Breast epithelium (tissue), 4 donors: ENCODE measurements around the gene TADA2A. TPM values are rescaled to one million over a fixed set of nuclear protein-coding genes. Genes with fewer than 3 reads are reported as not detected.

ENCODE experiments used
- DNase-seq, 2 donors: peaks; one replicate each; pipeline ENCODE4 v3.0.0-alpha.2; 2019; ENCODE audit warnings: low spot score in 2 of 2
- H3K27ac ChIP-seq, 2 donors: fragments of 200-600 bp; sonication (generic) in 1 of 2; one replicate each; pipeline ENCODE4 v1.5.1; 2016 to 2019; ENCODE audit warnings: mild to moderate bottlenecking in 1 of 2
- H3K27me3 ChIP-seq, 2 donors: fragments of 200-600 bp; sonication (generic) in 1 of 2; one replicate each; pipeline versions ENCODE4 v1.5.1 to v1.6.0; 2017 to 2019; ENCODE audit warnings: control low read depth in 1 of 2, mild to moderate bottlenecking in 1 of 2
- H3K36me3 ChIP-seq: fragments of 200-600 bp; one replicate; pipeline ENCODE4 v1.5.1; 2019
- H3K4me1 ChIP-seq, 2 donors: fragments of 200-600 bp; sonication (generic); one replicate each; pipeline ENCODE4 v1.5.1; 2016 to 2019; ENCODE audit warnings: control low read depth in 1 of 2
- H3K4me3 ChIP-seq, 3 donors: fragments of 200-600 bp; sonication (generic); 1 replicate in 2 of 3; 2 replicates in 1 of 3; pipeline ENCODE4 v1.5.1; 2016 to 2019; ENCODE audit warnings: mild to moderate bottlenecking in 3 of 3, moderate library complexity in 2 of 3
- H3K9me3 ChIP-seq, 2 donors: fragments of 200-600 bp; sonication (generic) in 1 of 2; one replicate each; pipeline ENCODE4 v1.5.1; 2016 to 2019; ENCODE audit warnings: control low read depth in 1 of 2
- POLR2A ChIP-seq: fragments of 450-650 bp; IDR thresholded peaks from one replicate; pipeline ENCODE4 v1.6.1; 2016; ENCODE audit warnings: antibody characterized with exemption, mild to moderate bottlenecking, moderate library complexity
- POLR2AphosphoS5 ChIP-seq, 3 donors: sonication (generic); formaldehyde crosslinking; IDR thresholded peaks; one replicate each; pipeline ENCODE4 v1.6.1; 2017; ENCODE audit warnings: antibody characterized with exemption in 3 of 3
- intact Hi-C: fragments of 100-400 bp; cut with DNase I; formaldehyde crosslinking; loops from one replicate; pipeline ENCODE4 v1.15.1; 2023; ENCODE audit warnings: low total_unique reads
- total RNA-seq, 3 donors: library from RNA; depleted of rRNA; stranded (reverse); fragments of >200 nt; gene quantifications; one replicate each; pipeline ENCODE4 v1.1.0, GENCODE V29; 2016
- TF ChIP-seq, protein P1 (sequence below), 3 donors: fragments of 450-650 bp; IDR thresholded peaks; one replicate each; pipeline ENCODE4 v1.5.1; 2016 to 2017; ENCODE audit warnings: antibody characterized with exemption in 3 of 3, mild to moderate bottlenecking in 3 of 3, moderate library complexity in 3 of 3

TADA2A gene
- total RNA-seq, 3 donors from 2014 or later, result 14.7 to 36.1 (median 26.3) TPM

DNA sequence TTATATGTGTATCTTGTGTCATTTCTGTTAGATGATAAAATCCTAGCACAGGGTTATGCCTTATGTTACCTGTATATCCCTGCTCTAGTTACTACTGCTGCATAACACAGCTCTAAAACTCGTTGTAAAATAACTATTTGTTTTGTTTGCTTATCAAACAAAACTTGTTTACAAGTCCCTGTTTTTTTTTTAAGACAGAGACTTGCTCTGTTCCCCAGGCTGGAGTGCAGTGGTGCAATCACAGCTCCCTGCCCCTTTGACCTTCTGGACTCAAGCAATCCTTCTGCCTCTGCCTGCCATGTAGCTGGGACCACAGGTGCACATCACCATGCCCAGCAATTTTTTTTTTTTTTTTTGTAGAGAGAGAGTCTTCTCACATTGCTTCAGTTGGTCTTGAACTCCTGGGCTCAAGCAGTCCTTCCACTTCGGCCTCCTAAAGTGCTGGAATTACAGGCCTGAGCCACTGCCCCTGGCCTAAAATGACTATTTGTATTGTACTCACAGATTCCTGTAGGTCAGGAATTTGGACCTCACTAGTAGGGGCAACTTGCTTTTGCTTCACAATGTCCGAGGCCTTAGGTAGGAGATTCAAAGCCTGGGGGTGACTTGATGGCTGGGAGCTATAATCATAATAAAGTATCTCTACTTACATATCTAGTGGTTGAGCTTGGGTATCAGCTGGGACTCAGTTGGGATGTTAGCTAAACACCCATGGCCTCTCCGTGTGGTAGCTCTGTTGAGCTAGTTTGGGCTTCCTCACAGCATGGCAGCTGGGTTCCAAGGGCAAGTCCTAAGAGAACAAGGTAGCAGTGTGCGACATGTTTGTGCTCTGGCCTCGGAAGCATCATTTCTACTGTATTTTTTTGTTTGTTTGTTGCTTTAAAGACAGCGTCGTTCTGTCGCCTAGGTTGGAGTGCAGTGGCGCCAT is 95.6 kb downstream of the TADA2A start:
- no peak for TF ChIP-seq POLR2A
- TF ChIP-seq POLR2AphosphoS5 (IDR thresholded peaks at IDR 0.05), result no peak
- TF ChIP-seq, protein P1, sequence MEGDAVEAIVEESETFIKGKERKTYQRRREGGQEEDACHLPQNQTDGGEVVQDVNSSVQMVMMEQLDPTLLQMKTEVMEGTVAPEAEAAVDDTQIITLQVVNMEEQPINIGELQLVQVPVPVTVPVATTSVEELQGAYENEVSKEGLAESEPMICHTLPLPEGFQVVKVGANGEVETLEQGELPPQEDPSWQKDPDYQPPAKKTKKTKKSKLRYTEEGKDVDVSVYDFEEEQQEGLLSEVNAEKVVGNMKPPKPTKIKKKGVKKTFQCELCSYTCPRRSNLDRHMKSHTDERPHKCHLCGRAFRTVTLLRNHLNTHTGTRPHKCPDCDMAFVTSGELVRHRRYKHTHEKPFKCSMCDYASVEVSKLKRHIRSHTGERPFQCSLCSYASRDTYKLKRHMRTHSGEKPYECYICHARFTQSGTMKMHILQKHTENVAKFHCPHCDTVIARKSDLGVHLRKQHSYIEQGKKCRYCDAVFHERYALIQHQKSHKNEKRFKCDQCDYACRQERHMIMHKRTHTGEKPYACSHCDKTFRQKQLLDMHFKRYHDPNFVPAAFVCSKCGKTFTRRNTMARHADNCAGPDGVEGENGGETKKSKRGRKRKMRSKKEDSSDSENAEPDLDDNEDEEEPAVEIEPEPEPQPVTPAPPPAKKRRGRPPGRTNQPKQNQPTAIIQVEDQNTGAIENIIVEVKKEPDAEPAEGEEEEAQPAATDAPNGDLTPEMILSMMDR (IDR thresholded peaks at IDR 0.05), result no peak
- Histone ChIP-seq H3K27ac (no peak overlapping the region), H3K27me3 (no peaks in the 10 kb centered on the region), H3K9me3 (no peaks in the 10 kb centered on the region), H3K36me3 (no peaks in the 10 kb centered on the region), H3K4me1 (peaks cover 0 to 3% of the 10 kb centered on the region in 2 donors), H3K4me3 (no peak overlapping the region)
- intact Hi-C loops, result no loop called here
- no peak for DNase-seq

DNA sequence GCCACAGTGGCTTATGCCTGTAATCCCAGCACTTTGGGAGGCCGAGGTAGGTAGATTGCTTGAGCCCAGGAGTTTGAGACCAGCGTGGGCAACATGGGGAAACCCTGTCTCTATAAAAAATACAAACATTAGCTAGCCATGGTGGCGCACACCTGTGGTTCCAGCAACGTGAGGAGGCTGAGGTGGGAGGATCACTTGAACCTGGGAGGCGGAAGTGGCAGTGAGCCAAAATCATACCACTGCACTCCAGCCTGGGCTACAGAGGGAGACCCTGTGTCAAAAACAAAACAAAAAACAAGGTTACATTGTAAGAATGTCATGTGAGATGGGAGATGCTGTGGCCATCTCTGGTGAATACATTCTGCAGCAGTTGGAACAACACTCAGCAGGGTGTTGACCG is 96.5 kb downstream of the TADA2A start:
- Histone ChIP-seq H3K9me3 (no peaks in the 10 kb centered on the region), H3K27ac (no peak overlapping the region), H3K36me3 (no peaks in the 10 kb centered on the region), H3K4me3 (no peak overlapping the region), H3K27me3 (no peaks in the 10 kb centered on the region), H3K4me1 (peaks cover 0 to 4% of the 10 kb centered on the region in 2 donors)
- no peak for TF ChIP-seq POLR2AphosphoS5 (IDR thresholded peaks at IDR 0.05)
- TF ChIP-seq POLR2A, result no peak
- TF ChIP-seq, protein P1 (IDR thresholded peaks at IDR 0.05), result no peak
- DNase-seq, result no peak
- intact Hi-C loops, result no loop called here

DNA sequence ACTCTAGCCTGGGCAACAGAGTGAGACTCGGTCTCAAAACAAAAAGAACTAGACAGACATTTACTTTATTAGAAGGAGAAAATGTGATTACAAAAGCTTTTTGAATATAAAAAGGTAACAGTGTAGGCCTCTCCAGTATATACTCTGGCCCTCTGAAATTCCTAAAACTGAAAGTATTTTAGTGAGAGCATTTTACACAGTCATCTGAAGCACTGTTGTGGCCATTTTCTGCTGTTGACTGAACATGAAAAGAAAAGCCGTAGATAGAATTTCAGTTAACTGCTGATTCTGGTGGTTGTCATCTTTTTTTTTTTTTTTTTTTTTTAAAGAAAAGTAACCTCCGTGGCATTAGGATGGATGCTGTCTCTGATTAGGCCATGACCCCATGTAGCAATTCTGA is 98.6 kb downstream of the TADA2A start:
- no peak for DNase-seq
- Histone ChIP-seq H3K27ac (no peak overlapping the region), H3K9me3 (no peaks in the 10 kb centered on the region), H3K27me3 (no peaks in the 10 kb centered on the region), H3K4me1 (peaks cover 0 to 4% of the 10 kb centered on the region in 2 donors), H3K4me3 (no peak overlapping the region), H3K36me3 (no peaks in the 10 kb centered on the region)
- intact Hi-C loops, result no loop called here
- TF ChIP-seq POLR2AphosphoS5 (IDR thresholded peaks at IDR 0.05), result no peak
- TF ChIP-seq, protein P1 (IDR thresholded peaks at IDR 0.05), result no peak
- TF ChIP-seq POLR2A, result no peak

DNA sequence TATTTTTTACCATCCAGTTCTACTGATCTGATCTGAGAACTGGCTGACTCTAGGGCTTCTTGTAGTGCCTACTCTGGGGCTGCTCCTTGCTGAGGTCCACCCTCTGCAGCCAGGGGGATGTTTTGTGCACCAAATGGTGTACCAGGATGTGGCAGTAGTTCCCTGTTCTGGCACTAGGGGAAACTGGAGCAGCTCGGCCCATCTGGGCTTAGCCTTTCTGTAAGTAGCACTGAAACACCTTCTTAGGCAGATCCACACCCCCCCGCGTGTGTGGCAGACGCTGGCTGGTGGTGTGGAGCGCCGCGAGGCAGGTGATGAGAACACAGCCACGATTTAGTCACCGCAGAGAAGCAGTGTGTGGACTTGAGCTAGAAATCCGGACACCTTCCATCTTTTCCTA is 100.0 kb downstream of the TADA2A start:
- H3K4me3 ChIP-seq, result peak overlapping the region in 1 of 3 donors; percentile 15

More for the DNA sequence above, 100.0 kb downstream of the TADA2A start:
- no peak for DNase-seq
- Histone ChIP-seq H3K27ac (peak overlapping the region in 1 of 2 donors; percentile 23), H3K4me1 (peaks cover 0 to 4% of the 10 kb centered on the region in 2 donors), H3K27me3 (no peaks in the 10 kb centered on the region), H3K36me3 (no peaks in the 10 kb centered on the region), H3K9me3 (no peaks in the 10 kb centered on the region)
- no peak for TF ChIP-seq POLR2AphosphoS5 (IDR thresholded peaks at IDR 0.05)
- TF ChIP-seq, protein P1 (IDR thresholded peaks at IDR 0.05), result peak in 1 of 3 donors; percentile 48
- intact Hi-C loops, result no loop called here
